ENCODE measurements around the gene PRKG1. TPM values are rescaled to one million over a fixed set of nuclear protein-coding genes. Genes with fewer than 3 reads are reported as not detected.

PRKG1 gene
- polyA plus RNA-seq, 3 donors, result not detected

- Histone ChIP-seq H3K9ac (ENCODE audit: insufficient read depth, low read length, poor library complexity, severe bottlenecking) (no peak overlapping the region), H3K27ac (ENCODE audit: low read depth in 1 of 2, low read length in 2 of 2) (no peak overlapping the region), H3K4me3 (replicated peaks in 1 of 3; ENCODE audit: low read depth in 2 of 3, low read length in 3 of 3) (no peak overlapping the region), H3K36me3 (replicated peaks in 1 of 2; ENCODE audit: control insufficient read depth in 1 of 2, insufficient read depth in 2 of 2, low read length in 2 of 2) (no peaks in the 10 kb centered on the region), H4K20me1 (ENCODE audit: insufficient read depth, low read length) (no peaks in the 10 kb centered on the region), H3K4me1 (ENCODE audit: control insufficient read depth in 1 of 2, insufficient read depth in 2 of 2, low read length in 2 of 2) (no peaks in the 10 kb centered on the region), H3K79me2 (ENCODE audit: insufficient read depth, low read length) (no peaks in the 10 kb centered on the region), H2AFZ (ENCODE audit: insufficient read depth, low read depth, low read length, poor library complexity, severe bottlenecking) (no peak overlapping the region), H3K27me3 (ENCODE audit: control insufficient read depth in 2 of 2, insufficient read depth in 2 of 2, low read length in 2 of 2) (no peaks in the 10 kb centered on the region), H3K9me3 (replicated peaks in 1 of 2; ENCODE audit: control insufficient read depth in 1 of 2, insufficient read depth in 1 of 2, low read length in 2 of 2) (no peaks in the 10 kb centered on the region), H3K4me2 (replicated peaks; ENCODE audit: extremely low read depth, low read length, poor library complexity, severe bottlenecking) (no peak overlapping the region)
- no peaks in the 10 kb centered on the region for H3K36me3 Mint-ChIP-seq
- no peaks in the 10 kb centered on the region for H3K4me1 Mint-ChIP-seq
- 84% methylated on average over 6 of the region's 6 CpGs for WGBS (ENCODE audit: insufficient coverage)
- H3K27ac Mint-ChIP-seq, result no peak overlapping the region
- no peak for DNase-seq
- TF ChIP-seq CTCF (IDR thresholded peaks at IDR 0.05), result no peak
- H3K9me3 Mint-ChIP-seq, result peaks cover 2 to 5% (median 2%) of the 10 kb centered on the region in 7 donors
- H3K27me3 Mint-ChIP-seq (ENCODE audit: low read depth in 3 of 3), result peaks cover 0 to 3% (median 0%) of the 10 kb centered on the region in 3 donors
- no peak overlapping the region for H3K4me3 Mint-ChIP-seq
- intact Hi-C loops (cut with micrococcal nuclease), result no loop called here
Measured at GRCh38 chr10:51606825-51607462, 532.7 kb downstream of the PRKG1 start.

- no peaks in the 10 kb centered on the region for H3K36me3 ChIP-seq (replicated peaks in 1 of 2; ENCODE audit: control insufficient read depth in 1 of 2, insufficient read depth in 2 of 2, low read length in 2 of 2)
- H3K9ac ChIP-seq (ENCODE audit: insufficient read depth, low read length, poor library complexity, severe bottlenecking), result no peak overlapping the region
- TF ChIP-seq CTCF (IDR thresholded peaks at IDR 0.05), result no peak
- no peaks in the 10 kb centered on the region for H3K9me3 ChIP-seq (replicated peaks in 1 of 2; ENCODE audit: control insufficient read depth in 1 of 2, insufficient read depth in 1 of 2, low read length in 2 of 2)
- no peak overlapping the region for H3K4me3 ChIP-seq (replicated peaks in 1 of 3; ENCODE audit: low read depth in 2 of 3, low read length in 3 of 3)
- no peak overlapping the region for H3K4me2 ChIP-seq (replicated peaks; ENCODE audit: extremely low read depth, low read length, poor library complexity, severe bottlenecking)
- no peak for DNase-seq
- intact Hi-C loops (cut with micrococcal nuclease), result no loop called here
- Mint-ChIP-seq H3K36me3 (no peaks in the 10 kb centered on the region), H3K27ac (no peak overlapping the region), H3K27me3 (ENCODE audit: low read depth in 3 of 3) (peaks cover 0 to 3% (median 1%) of the 10 kb centered on the region in 3 donors), H3K4me1 (no peaks in the 10 kb centered on the region), H3K9me3 (peaks cover under 1 to 5% (median 2%) of the 10 kb centered on the region in 7 donors), H3K4me3 (no peak overlapping the region)
- no peaks in the 10 kb centered on the region for H3K27me3 ChIP-seq (ENCODE audit: control insufficient read depth in 2 of 2, insufficient read depth in 2 of 2, low read length in 2 of 2)
- H2AFZ ChIP-seq (ENCODE audit: insufficient read depth, low read depth, low read length, poor library complexity, severe bottlenecking), result no peak overlapping the region
- H4K20me1 ChIP-seq (ENCODE audit: insufficient read depth, low read length), result no peaks in the 10 kb centered on the region
- no CpG with 5 or more reads among the region's 3 CpGs for WGBS (ENCODE audit: insufficient coverage)
- H3K27ac ChIP-seq (ENCODE audit: low read depth in 1 of 2, low read length in 2 of 2), result no peak overlapping the region
- H3K79me2 ChIP-seq (ENCODE audit: insufficient read depth, low read length), result no peaks in the 10 kb centered on the region
- H3K4me1 ChIP-seq (ENCODE audit: control insufficient read depth in 1 of 2, insufficient read depth in 2 of 2, low read length in 2 of 2), result no peaks in the 10 kb centered on the region
Measured at GRCh38 chr10:51607463-51607835, 533.2 kb downstream of the PRKG1 start.
